Small intestine (tissue), 7 donors: ENCODE results near the gene CHAD. TPM values are rescaled to one million over a fixed set of nuclear protein-coding genes. Genes with fewer than 3 reads are reported as not detected.
A peak's percentile ranks its signal among the peaks of the same experiment; 100 is the strongest.

Experiments used
- DNase-seq, 2 donors: peaks; one replicate each; pipeline versions ENCODE4 v3.0.0 to v3.0.0-alpha.2; 2013
- FAIRE-seq: peaks from 2 replicates; lab custom pipeline; 2012; peaks lifted over from hg19 to GRCh38; lab: Jason Lieb, UNC
- H3K27ac ChIP-seq, 3 donors: one replicate each; pipeline ENCODE4 v1.5.1; 2013; ENCODE audit warnings: low read length in 2 of 3, mild to moderate bottlenecking in 2 of 3, control low read depth in 1 of 3, inconsistent platforms in 1 of 3, low read depth in 1 of 3, moderate library complexity in 1 of 3
- H3K27me3 ChIP-seq, 3 donors: one replicate each; pipeline ENCODE4 v1.6.1; 2013; ENCODE audit warnings: low read length in 3 of 3, inconsistent platforms in 1 of 3; ENCODE audit not compliant: control insufficient read depth in 3 of 3, insufficient read depth in 3 of 3
- H3K36me3 ChIP-seq, 3 donors: one replicate each; pipeline ENCODE4 v1.6.1; 2013; ENCODE audit warnings: low read length in 3 of 3, inconsistent platforms in 1 of 3, low read depth in 1 of 3, mild to moderate bottlenecking in 1 of 3, moderate library complexity in 1 of 3; ENCODE audit not compliant: control insufficient read depth in 3 of 3, insufficient read depth in 2 of 3
- H3K4me1 ChIP-seq, 3 donors: one replicate each; pipeline ENCODE4 v1.6.1; 2013; ENCODE audit warnings: low read length in 2 of 3, inconsistent platforms in 1 of 3, low read depth in 1 of 3, mild to moderate bottlenecking in 1 of 3, moderate library complexity in 1 of 3; ENCODE audit not compliant: control insufficient read depth in 3 of 3, insufficient read depth in 2 of 3
- H3K4me3 ChIP-seq, 3 donors: one replicate each; pipeline ENCODE4 v1.5.1; 2013; ENCODE audit warnings: low read length in 3 of 3, control low read depth in 1 of 3, inconsistent platforms in 1 of 3, low read depth in 1 of 3, mild to moderate bottlenecking in 1 of 3, moderate library complexity in 1 of 3
- H3K9me3 ChIP-seq, 2 donors: one replicate each; pipeline ENCODE4 v1.6.1; 2013; ENCODE audit warnings: low read depth in 1 of 2, low read length in 1 of 2; ENCODE audit not compliant: control insufficient read depth in 2 of 2, insufficient read depth in 1 of 2
- WGBS, 3 donors: extraction: QIAGEN DNeasy Blood & Tissue Kit; methylation state at CpG; one replicate each; pipeline ENCODE4 v1.1.7; 2013; 5-methylcytosine and 5-hydroxymethylcytosine counted together
- polyA plus RNA-seq, 4 donors: library from polyadenylated mRNA; stranded (reverse) in 3 of 4; unstranded in 1 of 4; fragments of 200-250 nt in 3 of 4; fragments of 120-200 nt in 1 of 4; gene quantifications; one replicate each; pipeline versions ENCODE4 v1.2.1 to v1.2.3, GENCODE V29; 2013
- donor health status: healthy with polysubstance abuse.
- donor health status: control.
- donor health status: control.
- donor health status: Bipolar disorder and iron deficiency.
- donor health status: healthy.

CHAD gene
- polyA plus RNA-seq, 4 donors, result 0.87 to 13.4 (median 5.8) TPM

DNA sequence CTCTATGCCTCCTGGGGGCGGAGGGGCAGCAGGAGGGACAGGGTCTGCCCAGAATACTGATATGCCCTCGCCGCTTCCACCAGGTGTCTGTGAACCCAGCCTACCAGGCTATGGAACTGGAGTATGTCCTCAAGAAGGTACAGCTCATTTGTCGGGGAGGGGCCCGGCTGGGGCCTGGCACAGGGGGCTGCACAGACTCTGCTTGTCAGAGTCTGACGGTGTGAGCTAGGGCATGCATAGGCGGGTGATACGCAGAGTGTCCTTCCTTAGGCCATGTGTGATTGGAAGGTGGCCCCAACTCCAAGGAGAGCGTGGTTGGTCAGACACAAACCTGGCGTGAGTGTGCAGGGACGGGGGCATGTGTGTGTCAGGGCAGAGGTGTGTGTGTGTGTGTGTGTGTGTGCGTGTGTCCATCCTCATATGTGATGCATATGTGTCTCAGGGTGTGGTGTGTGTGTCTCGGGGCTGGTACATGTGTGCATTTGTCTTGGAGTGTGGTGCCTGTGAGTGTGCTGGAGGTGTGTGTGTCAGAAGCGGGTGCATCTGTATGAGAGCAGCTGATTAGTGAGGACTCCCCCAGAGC, 7.0 kb downstream of the CHAD start:
- Histone ChIP-seq H3K4me1 (peaks cover 0 to 20% (median 8%) of the 10 kb centered on the region in 3 donors), H3K36me3 (peaks cover 0 to 67% (median 5%) of the 10 kb centered on the region in 3 donors), H3K4me3 (no peak overlapping the region), H3K27ac (no peak overlapping the region), H3K27me3 (no peaks in the 10 kb centered on the region), H3K9me3 (no peaks in the 10 kb centered on the region)
- WGBS, 3 donors, result 91 to 94% (median 94%) methylated on average over 14 of the region's 14 CpGs
- FAIRE-seq, result no peak
- no peak for DNase-seq

DNA sequence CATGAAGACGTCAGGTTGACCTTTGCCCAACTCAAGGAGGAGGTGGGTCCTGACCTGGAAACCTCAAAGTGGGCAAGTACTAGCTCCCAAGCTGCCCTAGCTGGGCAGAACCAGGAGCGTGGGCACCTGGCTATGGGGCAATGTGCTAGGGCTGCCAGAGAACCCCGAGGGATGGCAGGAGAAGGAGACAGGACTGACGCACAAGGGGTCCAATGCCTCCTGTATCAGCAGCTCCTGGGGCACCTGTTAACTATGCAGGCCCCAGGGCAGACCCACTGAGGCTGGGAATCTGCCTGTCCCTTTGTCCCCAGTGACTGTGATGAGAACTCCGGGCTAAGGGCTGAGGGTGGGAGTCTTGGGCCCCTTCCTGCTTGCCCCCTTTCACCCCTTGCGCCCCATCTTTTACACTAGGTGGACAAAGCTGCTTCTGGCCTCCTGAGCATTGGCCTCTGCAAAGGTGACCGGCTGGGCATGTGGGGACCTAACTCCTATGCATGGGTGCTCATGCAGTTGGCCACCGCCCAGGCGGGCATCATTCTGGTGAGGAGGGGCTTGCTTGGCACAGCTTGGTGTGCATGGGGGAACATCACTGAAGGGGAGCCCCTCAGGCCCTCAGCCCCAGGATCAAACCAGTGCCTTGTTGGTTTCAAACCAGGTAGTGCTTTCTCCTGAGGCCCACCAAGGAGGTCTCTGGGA, 7.7 kb downstream of the CHAD start:
- Histone ChIP-seq H3K4me1 (peaks cover 0 to 20% (median 8%) of the 10 kb centered on the region in 3 donors), H3K27me3 (no peaks in the 10 kb centered on the region), H3K36me3 (peaks cover 0 to 67% (median 5%) of the 10 kb centered on the region in 3 donors), H3K27ac (no peak overlapping the region), H3K9me3 (no peaks in the 10 kb centered on the region), H3K4me3 (no peak overlapping the region)
- no peak for DNase-seq
- FAIRE-seq, result no peak
- WGBS, 3 donors, result 88 to 93% (median 91%) methylated on average over 9 of the region's 9 CpGs

DNA sequence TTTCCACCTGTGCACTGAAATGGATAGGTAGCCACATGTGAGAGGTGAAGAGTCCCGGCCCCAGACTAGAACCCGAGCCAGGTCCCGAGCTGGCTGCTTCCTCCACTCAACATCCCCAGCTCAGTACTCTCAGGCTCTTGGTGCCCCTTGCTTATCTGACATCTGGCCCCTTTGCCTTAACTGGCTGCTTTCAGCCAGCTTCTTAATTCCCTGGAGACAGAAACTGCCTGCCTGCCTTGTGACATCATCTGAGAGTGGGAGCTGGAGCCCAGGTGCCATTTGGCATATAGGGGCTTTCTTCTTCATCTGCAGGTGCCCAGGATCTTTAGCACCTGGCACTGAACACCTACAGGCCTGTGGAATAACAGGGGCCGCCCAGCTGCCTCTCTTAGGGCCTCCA, 8.9 kb downstream of the CHAD start:
- H3K27me3 ChIP-seq, result no peaks in the 10 kb centered on the region
- WGBS, 3 donors, result 89 to 100% (median 92%) methylated on average over 2 to 4 of the region's 4 CpGs
- peaks cover 0 to 20% (median 8%) of the 10 kb centered on the region in 3 donors for H3K4me1 ChIP-seq
- no peaks in the 10 kb centered on the region for H3K9me3 ChIP-seq
- no peak overlapping the region for H3K4me3 ChIP-seq
- peaks cover 0 to 67% (median 5%) of the 10 kb centered on the region in 3 donors for H3K36me3 ChIP-seq
- peak overlapping the region in 1 of 3 donors; percentile 9 for H3K27ac ChIP-seq
- FAIRE-seq, result no peak
- DNase-seq, result no peak

GRCh38 chr17:50458701-50459676, 9.7 kb downstream of the CHAD start:
- Histone ChIP-seq H3K4me3 (no peak overlapping the region), H3K9me3 (no peaks in the 10 kb centered on the region), H3K27me3 (no peaks in the 10 kb centered on the region), H3K4me1 (peaks cover 0 to 20% (median 8%) of the 10 kb centered on the region in 3 donors), H3K27ac (peak overlapping the region in 1 of 3 donors; percentile 49), H3K36me3 (peaks cover 0 to 59% (median 5%) of the 10 kb centered on the region in 3 donors)
- 66 to 77% (median 70%) methylated on average over 16 of the region's 16 CpGs for WGBS, 3 donors
- FAIRE-seq (no peak), DNase-seq (peak; percentile 66 to 79)

- FAIRE-seq (no peak), DNase-seq (no peak)
- H3K4me1 ChIP-seq, result peaks cover 0 to 20% (median 8%) of the 10 kb centered on the region in 3 donors
- no peaks in the 10 kb centered on the region for H3K9me3 ChIP-seq
- no peak overlapping the region for H3K4me3 ChIP-seq
- H3K36me3 ChIP-seq, result peaks cover 0 to 54% (median 5%) of the 10 kb centered on the region in 3 donors
- WGBS, 3 donors, result 24 to 50% (median 35%) methylated on average over 3 of the region's 3 CpGs
- no peaks in the 10 kb centered on the region for H3K27me3 ChIP-seq
- H3K27ac ChIP-seq, result peak overlapping the region in 1 of 3 donors; percentile 49
These were observed 10.4 kb downstream of the CHAD start for GRCh38 chr17:50458270-50458669.

- H3K36me3 ChIP-seq, result peaks cover 0 to 48% (median 0%) of the 10 kb centered on the region in 3 donors
- no peak for FAIRE-seq
- DNase-seq, result no peak
- H3K27me3 ChIP-seq, result no peaks in the 10 kb centered on the region
- 98 to 100% (median 99%) methylated on average over 4 of the region's 4 CpGs for WGBS, 3 donors
- H3K9me3 ChIP-seq, result no peaks in the 10 kb centered on the region
- no peak overlapping the region for H3K4me3 ChIP-seq
- H3K27ac ChIP-seq, result no peak overlapping the region
- peaks cover 0 to 23% (median 8%) of the 10 kb centered on the region in 3 donors for H3K4me1 ChIP-seq
These were observed 11.1 kb downstream of the CHAD start for GRCh38 chr17:50457621-50458020.

DNA sequence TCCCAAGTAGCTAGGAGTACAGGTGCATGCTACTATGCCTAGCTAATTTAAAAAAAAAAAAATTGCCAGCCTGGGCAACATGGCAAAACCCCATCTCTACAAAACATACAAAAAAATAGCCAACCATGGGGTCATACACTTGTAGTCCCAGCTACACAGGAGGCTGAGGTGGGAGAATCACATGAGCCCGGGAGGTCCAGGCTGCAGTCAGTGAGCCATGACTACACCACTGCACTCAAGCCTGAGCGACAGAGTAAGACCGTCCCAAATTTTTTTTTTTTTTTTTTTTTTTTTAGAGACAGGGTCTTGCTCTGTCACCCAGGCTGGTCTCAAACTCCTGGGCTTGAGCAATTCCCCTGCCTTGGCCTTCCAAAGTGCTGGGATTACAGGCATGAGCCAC, 14.8 kb downstream of the CHAD start:
- Histone ChIP-seq H3K36me3 (peaks cover 0 to 20% (median 0%) of the 10 kb centered on the region in 3 donors), H3K4me3 (no peak overlapping the region), H3K27me3 (no peaks in the 10 kb centered on the region), H3K4me1 (peaks cover 0 to 15% (median 7%) of the 10 kb centered on the region in 3 donors), H3K27ac (no peak overlapping the region), H3K9me3 (no peaks in the 10 kb centered on the region)
- DNase-seq, result no peak
- no peak for FAIRE-seq
- 82 to 97% (median 91%) methylated on average over 3 of the region's 3 CpGs for WGBS, 3 donors
